ENCODE measurements around the gene UBN2.

Gene UBN2

DNA sequence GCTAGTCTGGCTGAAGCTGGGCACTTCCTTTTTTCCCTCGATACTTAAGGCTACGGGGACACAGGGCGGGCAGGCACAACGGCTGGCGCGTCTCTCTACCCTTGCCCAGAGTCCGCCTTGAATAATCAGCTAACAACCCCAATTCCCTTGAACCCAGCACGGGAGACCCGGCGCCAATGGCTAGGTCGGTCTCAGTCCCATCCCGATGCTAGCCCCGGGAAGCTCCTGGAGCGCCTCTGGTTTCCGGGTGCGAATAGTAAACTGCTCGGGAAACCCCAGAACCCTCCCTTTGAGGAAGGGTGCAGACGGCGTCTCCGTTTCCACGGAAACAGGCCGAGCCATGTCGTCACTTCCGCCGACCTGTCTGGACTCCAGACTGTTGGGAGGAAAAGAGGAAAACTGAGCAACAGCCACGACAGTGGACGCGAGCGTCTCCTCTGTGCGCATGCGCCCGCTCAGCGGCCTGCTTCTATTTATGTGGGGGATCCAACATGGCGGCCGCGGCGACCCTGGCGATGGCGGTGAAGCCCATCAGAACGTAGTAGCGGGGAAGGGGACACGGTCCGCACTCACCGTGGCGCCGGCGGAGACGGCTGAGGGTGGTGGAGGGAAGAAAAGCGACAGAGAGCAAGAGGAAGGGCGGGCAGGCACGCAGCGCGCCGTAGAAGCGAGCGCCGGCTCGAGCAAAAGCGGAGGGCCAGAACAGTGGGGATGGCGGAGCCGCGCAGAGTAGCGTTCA, at the start of gene UBN2:
Gene UBN2 (plus strand): TSS at position 464 of the 739 bp plus-strand sequence. CDS start 248 bp downstream, at position 712.
- ChIA-PET POLR2A (interaction anchor here (0.6 to 1.6 kb wide), 8 partner anchors 11 to 109 kb away, joined by 3 to 5 read pairs (median 3); a partner anchor contains a TSS), CTCF (no interaction called here)
- TF ChIP-seq ZNF384 (IDR thresholded peaks at IDR 0.05) (no peak), FOXM1 (IDR thresholded peaks at IDR 0.05; ENCODE audit: borderline replicate concordance) (no peak), FOXK2 (IDR thresholded peaks at IDR 0.05) (peak; percentile 83), NFRKB (IDR thresholded peaks at IDR 0.05) (no peak)
- peak; percentile 100 for DNase-seq (ENCODE audit: extremely low spot score)

- CTCF ChIA-PET, result no interaction called here
- POLR2A ChIA-PET, result no interaction called here
- TF ChIP-seq CTBP1 (IDR thresholded peaks at IDR 0.05; ENCODE audit: borderline replicate concordance), result no peak
- no peak for TF ChIP-seq BHLHE40 (IDR thresholded peaks at IDR 0.05; ENCODE audit: borderline replicate concordance)
- TF ChIP-seq L3MBTL2 (conservative IDR thresholded peaks at IDR 0.05), result no peak
- no peak for TF ChIP-seq FOXA1 (IDR thresholded peaks at IDR 0.05)
- TF ChIP-seq LEF1 (IDR thresholded peaks at IDR 0.05; ENCODE audit: borderline replicate concordance), result no peak
- no peak for TF ChIP-seq HDGF (IDR thresholded peaks at IDR 0.05; ENCODE audit: borderline replicate concordance)
- TF ChIP-seq ELF4 (IDR thresholded peaks at IDR 0.05), result no peak
- no peak for TF ChIP-seq PKNOX1 (IDR thresholded peaks at IDR 0.05)
- no peak for TF ChIP-seq ARNT (IDR thresholded peaks at IDR 0.05)
- no peak for TF ChIP-seq SUZ12 (IDR thresholded peaks at IDR 0.05)
- TF ChIP-seq FOXM1 (IDR thresholded peaks at IDR 0.05; ENCODE audit: borderline replicate concordance), result no peak
- TF ChIP-seq SP1 (IDR thresholded peaks at IDR 0.05), result no peak
- no peak for TF ChIP-seq NFRKB (IDR thresholded peaks at IDR 0.05)
- no peak for TF ChIP-seq FOXK2 (IDR thresholded peaks at IDR 0.05)
- TF ChIP-seq TARDBP (IDR thresholded peaks at IDR 0.05), result no peak
- DNase-seq (ENCODE audit: extremely low spot score), result no peak
Measured at GRCh38 chr7:139181404-139181803, 49.6 kb upstream of the UBN2 start.

DNA sequence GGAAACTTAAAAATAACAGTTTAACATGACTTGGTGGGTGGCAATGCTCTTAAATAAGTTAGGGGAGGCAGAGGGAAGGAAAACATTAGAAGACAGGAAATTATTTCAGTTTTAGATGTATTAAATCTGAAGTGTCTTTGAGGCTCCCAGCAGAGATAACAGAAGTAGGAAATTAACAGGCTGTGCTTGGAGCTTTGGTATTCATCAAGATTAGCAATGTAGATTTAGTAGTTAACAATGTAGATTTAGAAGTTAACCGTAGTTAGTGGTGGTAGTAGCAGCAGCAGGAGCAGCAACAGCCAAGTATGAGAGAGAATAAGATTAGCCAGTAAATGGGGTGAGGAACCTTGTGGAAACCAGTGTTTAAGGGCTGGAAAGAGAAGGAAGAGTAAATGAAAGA, 48.7 kb upstream of the UBN2 start:
- CTCF ChIA-PET, result no interaction called here
- POLR2A ChIA-PET, result no interaction called here
- TF ChIP-seq ARNT (IDR thresholded peaks at IDR 0.05) (no peak), L3MBTL2 (conservative IDR thresholded peaks at IDR 0.05) (no peak), FOXM1 (IDR thresholded peaks at IDR 0.05; ENCODE audit: borderline replicate concordance) (no peak), LEF1 (IDR thresholded peaks at IDR 0.05; ENCODE audit: borderline replicate concordance) (no peak), PKNOX1 (IDR thresholded peaks at IDR 0.05) (no peak), ZNF384 (IDR thresholded peaks at IDR 0.05) (no peak), ELF4 (IDR thresholded peaks at IDR 0.05) (no peak), HDGF (IDR thresholded peaks at IDR 0.05; ENCODE audit: borderline replicate concordance) (no peak), FOXA1 (IDR thresholded peaks at IDR 0.05) (no peak), SP1 (IDR thresholded peaks at IDR 0.05) (no peak), NFRKB (IDR thresholded peaks at IDR 0.05) (no peak), TARDBP (IDR thresholded peaks at IDR 0.05) (no peak), SUZ12 (IDR thresholded peaks at IDR 0.05) (no peak)
- DNase-seq (ENCODE audit: extremely low spot score), result no peak

DNA sequence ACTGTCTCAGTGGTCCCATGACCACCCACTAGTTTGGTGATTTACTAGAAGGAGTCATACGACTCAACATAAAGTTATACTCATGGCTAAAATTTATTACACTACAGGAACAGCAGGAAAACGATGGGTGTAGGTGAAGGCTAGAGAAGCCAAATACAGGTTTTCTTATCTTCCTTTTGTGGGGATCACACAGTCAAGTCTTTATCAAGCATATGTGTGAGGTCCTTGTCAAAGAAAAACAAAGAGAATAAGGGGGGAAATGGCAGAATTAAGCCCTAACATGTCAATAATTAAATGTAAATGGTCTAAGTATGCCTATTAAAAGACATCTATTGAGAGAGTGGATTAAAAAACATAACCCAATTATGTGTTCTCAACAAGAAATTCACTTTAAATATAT, 47.8 kb upstream of the UBN2 start:
- ChIA-PET CTCF (no interaction called here), POLR2A (no interaction called here)
- no peak for TF ChIP-seq SP1 (IDR thresholded peaks at IDR 0.05)

DNA sequence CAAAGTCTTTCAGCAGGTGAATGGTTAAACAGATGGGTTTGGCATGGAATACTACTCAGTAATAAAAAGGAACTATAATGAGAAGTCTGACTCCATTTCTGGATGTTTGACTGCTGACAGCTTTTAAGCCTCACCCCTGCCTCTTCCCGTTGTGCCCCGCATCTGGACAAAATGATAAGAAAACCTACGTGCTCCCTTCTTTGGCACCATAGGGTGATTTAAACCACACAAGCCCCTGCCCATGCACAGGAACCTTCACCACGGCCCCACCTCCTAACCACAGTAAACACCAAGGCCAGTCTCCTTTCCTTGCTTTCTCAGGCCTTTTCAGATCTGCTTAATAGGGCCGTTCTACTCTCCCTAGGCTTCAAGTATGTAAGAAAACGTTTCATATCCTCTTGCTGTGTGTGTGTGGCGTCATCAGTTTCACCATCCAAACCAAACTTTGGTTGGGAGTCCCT, 47.1 kb upstream of the UBN2 start:
- ChIA-PET CTCF (no interaction called here), POLR2A (no interaction called here)
- TF ChIP-seq LEF1 (IDR thresholded peaks at IDR 0.05; ENCODE audit: borderline replicate concordance), result no peak
- no peak for DNase-seq (ENCODE audit: extremely low spot score)

More for the DNA sequence above, 47.8 kb upstream of the UBN2 start:
- DNase-seq (ENCODE audit: extremely low spot score), result no peak

DNA sequence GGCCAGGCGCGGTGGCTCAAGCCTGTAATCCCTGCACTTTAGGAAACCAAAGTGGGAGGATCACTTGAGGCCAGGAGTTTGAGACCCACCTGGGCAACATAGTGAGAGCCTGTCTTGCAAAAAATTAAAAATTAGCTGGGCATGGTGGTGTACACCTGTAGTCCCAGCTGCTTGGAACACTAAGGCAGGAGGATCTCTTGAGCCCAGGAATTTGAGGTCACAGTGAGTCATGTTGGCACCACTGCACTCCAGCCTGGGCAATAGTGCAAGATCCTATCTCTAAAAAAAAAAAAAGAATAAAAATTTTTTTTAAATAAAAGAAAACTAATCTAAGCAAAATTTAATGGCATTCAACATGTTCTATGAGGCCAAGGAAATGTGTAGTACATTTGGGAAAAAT, 44.9 kb upstream of the UBN2 start:
- POLR2A ChIA-PET, result no interaction called here
- TF ChIP-seq HDGF (IDR thresholded peaks at IDR 0.05; ENCODE audit: borderline replicate concordance) (no peak), PKNOX1 (IDR thresholded peaks at IDR 0.05) (no peak), FOXA1 (IDR thresholded peaks at IDR 0.05) (no peak), FOXK2 (IDR thresholded peaks at IDR 0.05) (no peak)
- CTCF ChIA-PET, result no interaction called here
- DNase-seq (ENCODE audit: extremely low spot score), result no peak

GRCh38 chr7:139189357-139189756, 41.7 kb upstream of the UBN2 start:
- CTCF ChIA-PET, result no interaction called here
- no peak for DNase-seq (ENCODE audit: extremely low spot score)
- no peak for TF ChIP-seq ELF4 (IDR thresholded peaks at IDR 0.05)
- TF ChIP-seq FOXK2 (IDR thresholded peaks at IDR 0.05), result no peak
- no peak for TF ChIP-seq SUZ12 (IDR thresholded peaks at IDR 0.05)
- no peak for TF ChIP-seq SP1 (IDR thresholded peaks at IDR 0.05)
- no peak for TF ChIP-seq PKNOX1 (IDR thresholded peaks at IDR 0.05)
- TF ChIP-seq HDGF (IDR thresholded peaks at IDR 0.05; ENCODE audit: borderline replicate concordance), result no peak
- TF ChIP-seq FOXA1 (IDR thresholded peaks at IDR 0.05), result no peak
- TF ChIP-seq L3MBTL2 (conservative IDR thresholded peaks at IDR 0.05), result no peak
- no peak for TF ChIP-seq FOXM1 (IDR thresholded peaks at IDR 0.05; ENCODE audit: borderline replicate concordance)
- no peak for TF ChIP-seq ZNF384 (IDR thresholded peaks at IDR 0.05)
- TF ChIP-seq BHLHE40 (IDR thresholded peaks at IDR 0.05; ENCODE audit: borderline replicate concordance), result no peak
- no peak for TF ChIP-seq CTBP1 (IDR thresholded peaks at IDR 0.05; ENCODE audit: borderline replicate concordance)
- TF ChIP-seq TARDBP (IDR thresholded peaks at IDR 0.05), result no peak
- no peak for TF ChIP-seq LEF1 (IDR thresholded peaks at IDR 0.05; ENCODE audit: borderline replicate concordance)
- no peak for TF ChIP-seq ARNT (IDR thresholded peaks at IDR 0.05)
- no peak for TF ChIP-seq NFRKB (IDR thresholded peaks at IDR 0.05)
- POLR2A ChIA-PET, result no interaction called here
